Measurements from ENCODE around the gene HAUS6. TPM values are rescaled to one million over a fixed set of nuclear protein-coding genes. Genes with fewer than 3 reads are reported as not detected.

HAUS6 gene
- total and polyA plus RNA-seq, 11 donors, result 1.7 to 8.8 (median 5.9) TPM

DNA sequence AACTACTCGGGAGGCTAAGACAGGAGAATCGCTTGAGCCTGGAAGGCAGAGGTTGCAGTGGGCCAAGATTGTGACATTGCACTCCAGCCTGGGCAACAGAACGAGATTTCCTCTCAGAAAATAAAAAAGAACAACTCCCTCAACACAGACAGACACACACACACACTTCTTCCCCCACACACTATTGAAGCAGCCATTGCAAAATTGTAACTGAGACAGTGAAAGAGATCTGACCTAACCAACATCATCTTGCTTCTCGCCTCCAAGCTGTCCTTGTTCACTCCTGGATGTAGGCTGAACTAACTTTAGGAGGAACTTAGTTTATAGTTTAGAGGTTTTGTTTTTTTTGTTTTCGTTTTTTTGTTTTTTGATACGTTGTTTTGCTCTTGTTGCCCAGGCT is 37.6 kb upstream of the HAUS6 start:
- no peak for DNase-seq
- intact Hi-C loops (cut with DNase I), result no loop called here
- WGBS, 4 donors, result 89 to 95% (median 90%) methylated on average over 6 of the region's 6 CpGs

DNA sequence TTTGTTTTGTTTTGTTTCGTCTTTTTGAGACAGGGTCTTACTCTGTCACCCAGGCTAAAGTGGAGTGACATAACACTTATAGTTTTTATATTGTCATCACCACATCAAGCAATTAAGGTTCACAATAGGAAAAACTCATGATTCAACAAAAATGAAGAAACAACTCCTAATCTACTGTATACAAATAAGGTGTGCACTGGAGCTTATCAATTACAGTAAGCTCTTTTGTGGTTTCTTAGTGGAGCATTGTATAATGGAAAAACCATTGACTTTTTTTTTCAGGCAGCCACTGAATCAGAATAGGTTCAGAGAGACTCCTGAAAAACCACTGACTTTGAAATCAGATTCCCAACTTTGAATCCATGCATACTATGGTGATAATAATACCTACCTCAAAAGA is 35.4 kb upstream of the HAUS6 start:
- no peak overlapping the region for H3K4me3 ChIP-seq
- no peak overlapping the region for H3K27ac ChIP-seq
- H3K36me3 ChIP-seq, result no peaks in the 10 kb centered on the region
- TF ChIP-seq POLR2A (IDR thresholded peaks at IDR 0.05), result no peak
- TF ChIP-seq, protein P1, sequence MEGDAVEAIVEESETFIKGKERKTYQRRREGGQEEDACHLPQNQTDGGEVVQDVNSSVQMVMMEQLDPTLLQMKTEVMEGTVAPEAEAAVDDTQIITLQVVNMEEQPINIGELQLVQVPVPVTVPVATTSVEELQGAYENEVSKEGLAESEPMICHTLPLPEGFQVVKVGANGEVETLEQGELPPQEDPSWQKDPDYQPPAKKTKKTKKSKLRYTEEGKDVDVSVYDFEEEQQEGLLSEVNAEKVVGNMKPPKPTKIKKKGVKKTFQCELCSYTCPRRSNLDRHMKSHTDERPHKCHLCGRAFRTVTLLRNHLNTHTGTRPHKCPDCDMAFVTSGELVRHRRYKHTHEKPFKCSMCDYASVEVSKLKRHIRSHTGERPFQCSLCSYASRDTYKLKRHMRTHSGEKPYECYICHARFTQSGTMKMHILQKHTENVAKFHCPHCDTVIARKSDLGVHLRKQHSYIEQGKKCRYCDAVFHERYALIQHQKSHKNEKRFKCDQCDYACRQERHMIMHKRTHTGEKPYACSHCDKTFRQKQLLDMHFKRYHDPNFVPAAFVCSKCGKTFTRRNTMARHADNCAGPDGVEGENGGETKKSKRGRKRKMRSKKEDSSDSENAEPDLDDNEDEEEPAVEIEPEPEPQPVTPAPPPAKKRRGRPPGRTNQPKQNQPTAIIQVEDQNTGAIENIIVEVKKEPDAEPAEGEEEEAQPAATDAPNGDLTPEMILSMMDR (IDR thresholded peaks at IDR 0.05), result no peak
- no peaks in the 10 kb centered on the region for H3K9me3 ChIP-seq
- intact Hi-C loops (cut with DNase I), result no loop called here
- no peak for DNase-seq
- 90 to 95% (median 93%) methylated on average over 1 of the region's 1 CpG for WGBS, 4 donors
- H3K4me1 ChIP-seq, result peaks cover 0 to 17% (median 0%) of the 10 kb centered on the region in 12 donors
- H3K27me3 ChIP-seq, result no peaks in the 10 kb centered on the region
- no peak for ATAC-seq

More for the DNA sequence above, 37.6 kb upstream of the HAUS6 start:
- peaks cover 0 to 20% (median 0%) of the 10 kb centered on the region in 12 donors for H3K4me1 ChIP-seq
- no peaks in the 10 kb centered on the region for H3K27me3 ChIP-seq
- H3K9me3 ChIP-seq, result no peaks in the 10 kb centered on the region
- no peaks in the 10 kb centered on the region for H3K36me3 ChIP-seq
- no peak for ATAC-seq
- H3K27ac ChIP-seq, result no peak overlapping the region
- TF ChIP-seq, protein P1 (IDR thresholded peaks at IDR 0.05), result no peak
- no peak overlapping the region for H3K4me3 ChIP-seq

DNA sequence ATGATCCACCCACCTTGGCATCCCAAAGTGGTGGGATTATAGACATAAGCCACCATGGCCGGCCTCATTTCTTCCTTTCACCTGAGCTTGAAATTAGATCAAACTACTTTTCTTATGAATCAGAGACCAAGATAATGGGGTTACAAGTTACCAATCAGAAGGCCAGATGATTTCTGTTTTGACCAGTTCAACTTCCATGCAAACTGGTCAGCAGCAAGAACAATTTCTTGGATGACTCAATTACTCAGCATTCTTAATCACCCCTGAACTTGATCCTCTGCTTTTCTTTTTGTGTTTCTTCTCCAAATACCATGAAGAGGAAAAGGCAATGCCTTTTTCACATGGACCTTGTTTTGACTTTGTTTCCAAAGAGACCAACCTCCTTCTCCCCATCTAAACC is 34.6 kb upstream of the HAUS6 start:
- Histone ChIP-seq H3K4me3 (no peak overlapping the region), H3K27me3 (no peaks in the 10 kb centered on the region), H3K9me3 (no peaks in the 10 kb centered on the region), H3K27ac (no peak overlapping the region), H3K4me1 (peaks cover 0 to 9% (median 0%) of the 10 kb centered on the region in 12 donors), H3K36me3 (no peaks in the 10 kb centered on the region)
- ATAC-seq (no peak), DNase-seq (no peak)
- intact Hi-C loops (cut with DNase I), result no loop called here
- whole genome bisulfite sequencing, 4 donors, result 96 to 100% (median 99%) methylated on average over 1 of the region's 1 CpG
- TF ChIP-seq POLR2A (IDR thresholded peaks at IDR 0.05), result no peak
- TF ChIP-seq, protein P1 (IDR thresholded peaks at IDR 0.05), result no peak

DNA sequence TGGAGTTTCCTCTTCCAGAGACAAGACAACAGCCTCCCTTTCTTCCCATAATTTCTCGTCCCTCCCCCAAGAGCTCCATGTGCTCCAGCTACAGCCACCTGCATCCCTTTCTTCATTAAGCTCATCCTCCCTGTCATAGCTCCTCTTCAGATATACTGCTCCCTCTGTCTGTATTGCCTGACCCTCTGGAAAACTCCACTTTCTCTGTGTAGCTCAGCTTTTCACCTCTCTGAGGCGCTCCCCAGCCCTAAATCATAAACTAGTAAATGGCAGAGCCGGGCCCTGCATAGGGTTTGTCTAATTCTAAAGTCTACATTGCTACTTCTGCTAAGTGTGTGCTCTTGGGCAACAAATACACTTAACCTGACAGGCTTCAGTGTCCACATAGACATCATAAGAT is 33.4 kb upstream of the HAUS6 start:
- WGBS, 4 donors, result 75 to 82% (median 78%) methylated on average over 3 of the region's 3 CpGs
- no peak overlapping the region for H3K27ac ChIP-seq
- H3K27me3 ChIP-seq, result no peaks in the 10 kb centered on the region
- H3K4me3 ChIP-seq, result no peak overlapping the region
- no peaks in the 10 kb centered on the region for H3K36me3 ChIP-seq
- TF ChIP-seq POLR2A (IDR thresholded peaks at IDR 0.05), result no peak
- TF ChIP-seq, protein P1 (IDR thresholded peaks at IDR 0.05), result no peak
- no peaks in the 10 kb centered on the region for H3K9me3 ChIP-seq
- DNase-seq (no peak), ATAC-seq (no peak)
- intact Hi-C loops (cut with DNase I), result no loop called here
- H3K4me1 ChIP-seq, result peaks cover 0 to 4% (median 0%) of the 10 kb centered on the region in 12 donors
